ENCODE data around the gene IFNL2.
"Not testable (repeated sequence)": the region's sequence is repeated elsewhere in the genome, so short reads cannot be mapped to it uniquely, and the experiment has no call there.

IFNL2 gene

GRCh38 chr19:39268085-39268484 lies at the start of gene IFNL2:
TSS of gene IFNL2 (plus strand) at chr19:39268396. CDS start at chr19:39268569, 173 bp downstream.
- DNase-seq, result not testable (repeated sequence)

- DNase-seq, result not testable (repeated sequence)
Measured at GRCh38 chr19:39219108-39219507, 49.1 kb upstream of the IFNL2 start.

- DNase-seq, result no peak
Measured at GRCh38 chr19:39223703-39224279, 44.4 kb upstream of the IFNL2 start.

GRCh38 chr19:39224910-39225309 lies 43.3 kb upstream of the IFNL2 start:
- DNase-seq, result peak in 1 of 2 experiments; percentile 16

GRCh38 chr19:39230096-39230764 lies 38.0 kb upstream of the IFNL2 start:
- no peak for DNase-seq

- no peak for DNase-seq
Measured at GRCh38 chr19:39232708-39233107, 35.5 kb upstream of the IFNL2 start.

GRCh38 chr19:39236527-39236926 lies 31.7 kb upstream of the IFNL2 start:
- DNase-seq, result no peak

GRCh38 chr19:39237200-39238184 lies 30.7 kb upstream of the IFNL2 start:
- DNase-seq, result no peak

GRCh38 chr19:39238209-39238608 lies 30.0 kb upstream of the IFNL2 start:
- no peak for DNase-seq

- DNase-seq, result no peak
Measured at GRCh38 chr19:39238944-39239343, 29.3 kb upstream of the IFNL2 start.

GRCh38 chr19:39240421-39240820 lies 27.8 kb upstream of the IFNL2 start:
- DNase-seq, result no peak

GRCh38 chr19:39243741-39244140 lies 24.5 kb upstream of the IFNL2 start:
- not testable (repeated sequence) for DNase-seq

- not testable (repeated sequence) for DNase-seq
Measured at GRCh38 chr19:39244410-39245100, 23.6 kb upstream of the IFNL2 start, which contains the start of gene IFNL3. TSS of gene IFNL3 (minus strand) at chr19:39245006. CDS start at chr19:39244967, 39 bp downstream.

- not testable (repeated sequence) for DNase-seq
Measured at GRCh38 chr19:39245166-39245565, 23.0 kb upstream of the IFNL2 start.

- peak; percentile 49 to 70 for DNase-seq
Measured at GRCh38 chr19:39246951-39247669, 21.1 kb upstream of the IFNL2 start.

- DNase-seq, result peak in 1 of 2 experiments; percentile 21
Measured at GRCh38 chr19:39247701-39248664, 20.2 kb upstream of the IFNL2 start.

GRCh38 chr19:39248806-39249205 lies 19.4 kb upstream of the IFNL2 start, which contains the start of gene IFNL4:
TSS of gene IFNL4 (minus strand) at chr19:39248856.
- no peak for DNase-seq

- DNase-seq, result no peak
Measured at GRCh38 chr19:39251081-39251480, 17.1 kb upstream of the IFNL2 start.

GRCh38 chr19:39251846-39252245 lies 16.4 kb upstream of the IFNL2 start:
- no peak for DNase-seq

GRCh38 chr19:39252458-39252857 lies 15.7 kb upstream of the IFNL2 start:
- peak in 1 of 2 experiments; percentile 56 for DNase-seq
